NOMO-1 treated with dmso at 0.1 percent for 144 hours (cell line): ENCODE results near the gene CDKN2D.

Source experiments
- DNase-seq: peaks from one replicate; lab custom pipeline; 2025; ENCODE audit not compliant: unreplicated experiment; lab: John Stamatoyannopoulos, UW

CDKN2D gene

DNA sequence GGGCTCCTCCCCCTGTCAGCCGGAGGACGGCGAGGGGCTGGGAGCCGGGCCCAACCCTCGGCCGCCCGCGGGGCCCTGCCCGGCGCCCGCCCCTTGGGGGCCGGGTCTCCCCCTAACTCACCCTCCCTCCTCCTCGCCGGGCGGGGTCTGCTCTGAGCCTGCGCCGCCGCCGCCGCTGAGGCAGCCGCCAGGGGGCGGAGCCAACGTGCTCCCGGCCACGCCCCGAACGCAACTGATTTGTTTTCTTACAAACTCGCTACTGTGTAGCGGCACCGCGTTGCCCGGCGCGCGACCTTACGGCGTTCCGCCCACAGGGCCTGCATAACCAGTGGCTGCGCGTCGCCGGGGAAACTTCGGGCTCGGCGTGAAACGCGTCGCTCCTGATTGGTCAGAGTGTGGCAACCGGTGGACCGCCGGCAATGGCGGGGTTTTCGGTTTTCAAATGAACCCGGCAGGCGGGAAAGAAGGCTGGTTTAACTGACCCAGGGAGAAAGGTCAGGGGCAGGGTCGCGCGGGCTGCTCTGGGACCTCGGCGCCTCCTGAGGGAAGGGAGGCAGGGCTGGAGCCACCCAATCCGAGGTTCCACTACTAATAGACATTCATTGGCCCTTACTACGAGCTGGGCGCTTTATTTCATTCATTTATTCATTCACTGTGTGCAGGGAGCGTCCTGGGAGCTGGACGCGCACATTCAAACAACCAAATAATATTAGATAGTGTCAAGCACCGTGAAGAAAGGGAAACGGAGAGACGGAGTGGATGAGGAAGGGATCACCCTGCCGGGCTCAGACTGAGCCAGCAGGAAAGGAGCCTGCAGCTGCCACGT lies at the start of gene CDKN2D:
Gene CDKN2D, minus strand, starts transcription at position 154 of the 826 bp plus-strand sequence. CDS start 326 bp downstream, outside the sequence.
- DNase-seq: peak; percentile 98

DNA sequence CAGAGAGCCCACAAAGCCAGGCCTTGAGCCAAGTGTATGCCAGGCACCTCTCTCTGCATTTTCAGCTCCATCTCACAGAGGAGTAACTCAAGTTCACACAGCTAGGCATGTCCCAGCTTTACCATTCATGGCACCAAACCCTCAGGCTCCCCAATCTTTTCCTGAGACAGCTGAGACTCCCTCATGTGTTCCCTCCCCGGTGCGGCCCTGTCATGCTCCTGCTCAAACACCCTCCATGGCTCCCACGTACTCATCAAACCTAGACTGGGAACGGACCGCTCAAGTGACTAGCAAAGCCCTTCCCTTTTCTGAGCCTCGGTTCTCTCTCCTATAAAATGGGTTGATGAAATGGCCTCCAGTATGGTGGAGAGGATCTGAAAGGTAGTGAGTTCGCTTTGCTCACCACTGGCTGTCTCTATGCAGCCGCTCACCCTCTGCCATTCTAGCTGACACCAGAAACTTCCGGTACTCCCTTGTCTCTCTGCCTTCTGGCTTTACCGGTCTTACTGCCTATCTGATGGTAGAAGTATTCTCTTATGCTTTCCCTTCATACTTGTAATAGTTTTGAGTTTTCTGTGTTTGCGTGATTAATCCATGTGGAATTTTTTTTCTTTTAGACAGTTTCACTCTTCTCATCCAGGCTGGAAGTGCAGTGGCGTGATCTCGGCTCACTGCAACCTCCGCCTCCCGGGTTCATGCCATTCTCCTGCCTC lies 48.8 kb upstream of the CDKN2D start:
- DNase-seq: no peak

DNA sequence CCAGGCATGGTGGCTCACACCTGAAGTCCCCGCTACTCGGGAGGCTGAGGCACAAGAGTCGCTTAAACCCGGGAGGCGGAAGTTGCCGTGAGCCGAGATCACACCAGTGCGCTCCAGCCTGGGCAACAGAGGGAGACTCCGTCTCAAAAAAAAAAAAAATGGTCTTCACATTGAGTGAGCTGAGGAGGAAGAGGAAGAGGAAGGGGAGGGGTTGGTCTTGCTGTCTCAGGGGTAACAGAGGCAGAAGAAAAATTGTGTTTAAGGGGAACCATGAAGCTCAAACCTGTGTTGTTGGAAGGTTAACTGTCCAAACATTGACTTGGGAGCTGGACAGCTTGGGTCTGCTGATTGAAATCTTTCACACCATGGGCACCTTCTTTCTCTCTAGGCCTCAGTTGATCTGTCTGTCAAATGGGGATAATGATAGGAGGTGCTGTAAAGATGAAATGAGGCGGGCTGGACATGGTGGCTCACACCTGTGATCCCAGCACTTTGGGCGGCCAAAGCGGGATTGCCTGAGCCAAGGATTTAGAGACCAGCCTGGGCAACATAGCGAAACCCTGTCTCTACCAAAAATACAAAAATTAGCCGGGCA lies 46.7 kb upstream of the CDKN2D start:
- DNase-seq: no peak

- no peak for DNase-seq
These were observed 43.8 kb upstream of the CDKN2D start for GRCh38 chr19:10612499-10613119.

DNA sequence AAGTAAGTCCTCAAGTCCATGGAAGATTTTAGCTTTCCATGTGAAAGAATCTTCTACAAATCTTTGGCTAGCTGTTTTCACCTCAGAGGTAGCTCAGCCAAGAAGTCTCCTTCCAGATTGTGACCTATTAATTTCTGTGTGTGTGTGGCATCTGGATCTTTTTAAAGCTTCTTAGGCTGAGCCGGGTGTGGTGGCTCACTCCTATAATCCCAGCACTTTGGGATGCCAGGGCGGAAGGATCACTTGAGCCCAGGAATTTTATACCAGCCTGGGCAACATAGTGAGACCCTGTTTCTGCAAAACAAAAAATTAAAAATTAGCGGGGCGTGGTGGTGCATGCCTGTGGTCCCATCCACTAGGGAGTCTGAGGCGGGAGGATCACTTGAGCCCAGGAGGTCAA lies 43.1 kb upstream of the CDKN2D start:
- DNase-seq: no peak

DNA sequence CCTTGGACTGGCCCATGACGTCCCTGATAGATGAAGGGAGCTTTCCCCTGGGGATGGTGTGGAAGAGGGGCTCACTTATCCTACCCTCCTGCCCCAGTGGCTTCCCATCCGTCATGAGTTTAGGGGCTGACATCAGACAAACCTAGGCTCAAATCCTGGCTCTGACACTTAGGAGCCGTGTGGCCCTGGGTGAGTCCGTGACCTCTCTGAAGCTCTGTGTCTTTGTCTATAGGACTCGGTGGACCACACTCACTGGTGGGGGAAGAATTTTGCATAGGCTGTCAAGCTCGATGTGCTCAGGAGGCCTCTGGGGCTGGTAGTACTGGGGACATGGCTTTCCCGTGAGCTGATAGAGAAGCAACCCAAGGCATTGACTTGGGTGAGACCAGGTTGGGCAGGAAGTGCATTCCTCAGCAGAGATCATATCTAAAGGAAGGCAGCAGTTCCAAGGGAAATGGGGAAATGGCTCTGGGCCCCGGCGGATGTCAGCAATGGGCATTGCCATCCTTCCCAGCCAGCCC lies 35.7 kb upstream of the CDKN2D start:
- DNase-seq: no peak

GRCh38 chr19:10603873-10604459 lies 35.2 kb upstream of the CDKN2D start:
- DNase-seq: peak; percentile 63

GRCh38 chr19:10603084-10603872 lies 34.5 kb upstream of the CDKN2D start:
- DNase-seq: no peak

- no peak for DNase-seq
These were observed 33.7 kb upstream of the CDKN2D start for GRCh38 chr19:10602330-10603083.

DNA sequence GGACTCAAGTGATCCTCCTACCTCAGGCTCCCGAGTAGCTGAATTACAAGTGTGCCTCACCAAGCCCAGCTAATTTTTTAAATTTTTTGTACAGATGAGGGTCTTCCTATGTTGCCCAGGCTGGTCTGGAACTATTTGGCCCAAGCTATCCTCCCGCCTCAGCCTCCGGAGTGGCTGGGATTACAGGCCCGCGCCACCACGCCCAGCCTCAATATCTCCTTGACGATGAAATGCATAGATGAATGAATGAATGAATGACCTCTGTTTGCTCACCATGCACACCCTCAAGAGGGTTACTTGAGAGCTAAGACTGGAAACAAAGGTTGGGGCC lies 33.2 kb upstream of the CDKN2D start:
- DNase-seq: no peak

DNA sequence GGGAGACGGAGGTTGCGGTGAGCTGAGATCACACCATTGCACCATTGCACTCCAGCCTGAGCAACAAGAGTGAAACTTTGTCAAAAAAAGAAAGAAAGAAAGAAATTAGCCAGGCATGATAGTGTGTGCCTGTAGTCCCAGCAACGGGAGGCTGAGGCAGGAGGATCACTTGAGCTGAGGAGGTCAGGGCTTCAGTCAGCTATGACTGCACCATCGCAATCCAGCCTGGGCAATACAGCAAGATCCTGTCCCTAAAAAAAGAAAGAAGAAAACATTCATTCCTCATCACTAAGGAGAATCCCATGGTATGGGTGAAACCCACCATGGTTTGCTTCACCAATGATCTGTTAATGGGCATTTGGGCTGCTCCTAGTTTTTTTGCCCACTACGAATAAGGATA lies 31.4 kb upstream of the CDKN2D start:
- DNase-seq: no peak

DNA sequence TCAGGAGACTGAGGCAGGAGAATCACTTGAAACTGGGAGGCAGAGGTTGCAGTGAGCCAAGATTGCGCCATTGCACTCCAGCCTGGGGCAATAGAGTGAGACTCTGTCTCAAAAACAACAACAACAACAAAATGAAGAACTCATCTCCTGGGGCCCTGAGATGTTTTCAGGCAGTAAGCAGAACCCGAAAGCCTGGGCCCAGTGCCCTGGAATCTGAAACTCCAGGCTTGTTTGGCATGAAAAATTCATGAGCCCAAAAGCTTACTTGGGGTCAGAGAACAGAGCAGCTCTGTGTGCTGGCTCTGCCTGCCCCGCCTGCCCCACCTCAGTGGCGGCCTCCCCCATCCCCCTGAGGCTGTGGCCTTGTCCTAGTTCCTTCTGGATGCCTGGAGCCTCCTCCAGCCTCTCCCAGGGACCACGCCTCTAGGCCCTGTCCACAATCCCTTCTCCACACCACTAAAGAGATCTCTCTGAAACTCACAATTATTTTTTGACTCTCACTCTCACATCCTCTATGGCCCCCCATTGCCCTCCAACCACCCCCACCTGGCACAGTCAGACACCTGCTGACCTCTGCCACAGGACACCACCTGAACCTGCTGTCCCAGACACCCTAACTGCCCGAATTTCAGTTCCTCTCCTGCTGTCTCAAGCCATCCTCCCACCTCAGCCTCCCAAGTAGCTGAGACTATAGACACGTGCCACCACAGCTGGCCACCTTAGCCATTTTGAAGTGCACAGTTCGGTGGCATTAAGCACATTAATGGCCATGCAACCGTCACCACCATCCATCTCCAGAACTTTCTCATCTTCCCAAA lies 25.2 kb upstream of the CDKN2D start:
- no peak for DNase-seq

- DNase-seq: no peak
These were observed 24.4 kb upstream of the CDKN2D start for GRCh38 chr19:10593148-10593547.

GRCh38 chr19:10587839-10588150 lies 19.0 kb upstream of the CDKN2D start:
- no peak for DNase-seq

DNA sequence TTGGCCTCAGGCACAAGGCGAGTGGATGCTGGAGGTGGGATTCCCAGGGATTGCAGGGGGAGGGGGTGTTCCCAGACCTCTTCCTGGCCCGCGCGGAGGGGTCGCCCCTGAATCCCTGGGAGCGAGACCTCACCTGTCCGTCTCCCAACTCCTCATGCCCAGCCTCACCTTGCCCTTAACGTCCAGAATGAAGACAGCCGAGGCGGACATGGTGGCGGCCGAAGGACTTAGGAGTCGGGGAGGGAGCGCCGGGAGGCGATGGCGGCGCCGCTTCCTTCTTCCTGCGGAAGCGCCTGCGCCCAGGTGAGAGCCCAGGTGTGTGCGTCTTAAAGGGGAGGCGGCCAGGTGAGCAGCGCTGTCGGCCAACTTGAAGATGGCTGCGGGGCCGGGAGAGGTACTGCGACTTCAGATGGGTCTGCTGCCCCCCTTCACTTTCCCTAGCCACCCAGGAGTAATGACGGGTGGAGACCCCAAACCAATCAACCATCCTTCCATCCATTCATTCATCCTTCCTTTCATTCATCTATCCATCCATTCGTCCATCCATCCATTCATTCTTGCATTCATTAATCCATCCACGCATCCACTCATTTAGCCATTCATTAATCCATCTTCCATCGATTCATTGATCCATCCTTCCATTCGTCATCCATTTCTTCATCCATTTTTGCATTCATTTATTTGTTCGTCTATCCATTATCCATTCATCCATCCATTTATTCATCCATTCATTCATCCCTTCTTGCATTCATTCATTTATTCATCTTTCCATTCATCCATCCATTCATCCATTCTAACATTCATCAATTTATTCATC lies 18.5 kb upstream of the CDKN2D start, which contains the start of gene AP1M2:
Gene AP1M2, minus strand, starts transcription at position 291 of the 817 bp plus-strand sequence. Its CDS starts 81 bp downstream, at position 210.
- no peak for DNase-seq

DNA sequence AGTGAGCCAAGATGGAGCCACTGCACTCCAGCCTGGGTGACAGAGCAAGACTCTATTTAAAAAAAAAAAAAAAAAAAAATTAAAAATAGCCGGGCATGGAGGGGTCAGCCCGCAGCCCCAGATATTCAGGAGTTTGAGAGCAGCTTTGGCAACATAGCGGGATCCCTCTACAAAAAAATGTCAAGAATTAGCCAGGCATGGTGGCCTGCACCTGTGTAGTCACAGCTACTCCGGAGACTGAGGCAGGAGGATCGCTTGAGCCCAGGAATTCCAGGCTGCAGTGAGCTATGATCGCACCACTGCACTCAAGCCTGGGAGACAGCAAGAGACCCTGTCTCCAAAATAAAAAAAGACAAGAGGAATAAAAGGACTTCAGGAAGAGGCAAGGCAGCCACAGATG lies 17.6 kb upstream of the CDKN2D start:
- DNase-seq: no peak

GRCh38 chr19:10583036-10583776 lies 14.4 kb upstream of the CDKN2D start:
- no peak for DNase-seq
